Small intestine (tissue), 7 donors: Measurements from ENCODE around the gene EVA1B. TPM values are rescaled to one million over a fixed set of nuclear protein-coding genes. Genes with fewer than 3 reads are reported as not detected.

Source experiments
- DNase-seq, 2 donors: peaks; one replicate each; pipeline versions ENCODE4 v3.0.0 to v3.0.0-alpha.2; 2013
- FAIRE-seq: peaks from 2 replicates; lab custom pipeline; 2012; peaks lifted over from hg19 to GRCh38; lab: Jason Lieb, UNC
- H3K27ac ChIP-seq, 3 donors: one replicate each; pipeline ENCODE4 v1.5.1; 2013; ENCODE audit warnings: low read length in 2 of 3, mild to moderate bottlenecking in 2 of 3, control low read depth in 1 of 3, inconsistent platforms in 1 of 3, low read depth in 1 of 3, moderate library complexity in 1 of 3
- H3K27me3 ChIP-seq, 3 donors: one replicate each; pipeline ENCODE4 v1.6.1; 2013; ENCODE audit warnings: low read length in 3 of 3, inconsistent platforms in 1 of 3; ENCODE audit not compliant: control insufficient read depth in 3 of 3, insufficient read depth in 3 of 3
- H3K36me3 ChIP-seq, 3 donors: one replicate each; pipeline ENCODE4 v1.6.1; 2013; ENCODE audit warnings: low read length in 3 of 3, inconsistent platforms in 1 of 3, low read depth in 1 of 3, mild to moderate bottlenecking in 1 of 3, moderate library complexity in 1 of 3; ENCODE audit not compliant: control insufficient read depth in 3 of 3, insufficient read depth in 2 of 3
- H3K4me1 ChIP-seq, 3 donors: one replicate each; pipeline ENCODE4 v1.6.1; 2013; ENCODE audit warnings: low read length in 2 of 3, inconsistent platforms in 1 of 3, low read depth in 1 of 3, mild to moderate bottlenecking in 1 of 3, moderate library complexity in 1 of 3; ENCODE audit not compliant: control insufficient read depth in 3 of 3, insufficient read depth in 2 of 3
- H3K4me3 ChIP-seq, 3 donors: one replicate each; pipeline ENCODE4 v1.5.1; 2013; ENCODE audit warnings: low read length in 3 of 3, control low read depth in 1 of 3, inconsistent platforms in 1 of 3, low read depth in 1 of 3, mild to moderate bottlenecking in 1 of 3, moderate library complexity in 1 of 3
- H3K9me3 ChIP-seq, 2 donors: one replicate each; pipeline ENCODE4 v1.6.1; 2013; ENCODE audit warnings: low read depth in 1 of 2, low read length in 1 of 2; ENCODE audit not compliant: control insufficient read depth in 2 of 2, insufficient read depth in 1 of 2
- WGBS, 3 donors: extraction: QIAGEN DNeasy Blood & Tissue Kit; methylation state at CpG; one replicate each; pipeline ENCODE4 v1.1.7; 2013; 5-methylcytosine and 5-hydroxymethylcytosine counted together
- polyA plus RNA-seq, 4 donors: library from polyadenylated mRNA; stranded (reverse) in 3 of 4; unstranded in 1 of 4; fragments of 200-250 nt in 3 of 4; fragments of 120-200 nt in 1 of 4; gene quantifications; one replicate each; pipeline versions ENCODE4 v1.2.1 to v1.2.3, GENCODE V29; 2013
- donor health status: healthy with polysubstance abuse.
- donor health status: control.
- donor health status: control.
- donor health status: Bipolar disorder and iron deficiency.
- donor health status: healthy.

The EVA1B gene
- polyA plus RNA-seq, 4 donors: 2.5 to 26.1 (median 18.4) TPM

- DNase-seq (no peak), FAIRE-seq (no peak)
- Histone ChIP-seq H3K4me3 (no peak overlapping the region), H3K27me3 (no peaks in the 10 kb centered on the region), H3K9me3 (no peaks in the 10 kb centered on the region), H3K27ac (no peak overlapping the region), H3K4me1 (peaks cover 0 to 7% (median 0%) of the 10 kb centered on the region in 3 donors), H3K36me3 (peaks cover 0 to 34% (median 2%) of the 10 kb centered on the region in 3 donors)
- WGBS, 3 donors: 95 to 98% (median 97%) methylated on average over 6 of the region's 6 CpGs
Measured at GRCh38 chr1:36276688-36277087, 46.8 kb downstream of the EVA1B start.

GRCh38 chr1:36274201-36274600 is 49.2 kb downstream of the EVA1B start:
- Histone ChIP-seq H3K9me3 (no peaks in the 10 kb centered on the region), H3K4me1 (peaks cover 0 to 7% (median 0%) of the 10 kb centered on the region in 3 donors), H3K27me3 (no peaks in the 10 kb centered on the region), H3K36me3 (peaks cover 2 to 42% (median 4%) of the 10 kb centered on the region in 3 donors), H3K27ac (no peak overlapping the region), H3K4me3 (no peak overlapping the region)
- no peak for FAIRE-seq
- DNase-seq: no peak
- WGBS, 3 donors: 95 to 100% (median 100%) methylated on average over 1 of the region's 1 CpG

DNA sequence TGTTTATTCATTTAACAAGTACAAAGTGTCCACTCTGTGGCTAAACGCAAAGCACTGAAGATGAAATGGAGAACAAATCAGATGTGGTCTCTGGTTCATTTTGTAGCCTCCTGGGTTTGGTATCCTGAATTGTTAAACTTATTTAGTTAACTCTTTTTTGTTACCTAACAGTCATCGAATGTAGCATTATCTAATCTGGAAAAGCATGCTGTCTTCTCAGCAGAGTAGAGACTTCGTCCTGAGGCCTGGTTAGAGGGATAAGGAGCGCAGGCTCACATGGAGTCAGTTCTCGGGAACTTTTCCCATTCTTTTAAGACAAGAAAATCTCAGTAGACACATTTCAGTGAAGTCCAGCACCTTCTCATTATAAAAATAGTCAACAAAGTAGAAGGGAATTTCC is 50.4 kb downstream of the EVA1B start:
- no peaks in the 10 kb centered on the region for H3K9me3 ChIP-seq
- H3K4me1 ChIP-seq: peaks cover 0 to 7% (median 0%) of the 10 kb centered on the region in 3 donors
- no peaks in the 10 kb centered on the region for H3K27me3 ChIP-seq
- WGBS, 3 donors: 87 to 90% (median 88%) methylated on average over 5 of the region's 5 CpGs
- FAIRE-seq (no peak), DNase-seq (peak in 1 of 2 donors; percentile 32)
- no peak overlapping the region for H3K4me3 ChIP-seq
- peaks cover 2 to 43% (median 4%) of the 10 kb centered on the region in 3 donors for H3K36me3 ChIP-seq
- peak overlapping the region in 1 of 3 donors; percentile 25 for H3K27ac ChIP-seq

Other genes with a start within 250 kb of the EVA1B start
- under 1 TPM in 2 of 4 donors, not detected in 2; 0.18 to 0.44 TPM for gene TEKT2, start 239.6 kb downstream of the EVA1B start, polyA plus RNA-seq
- gene ADPRS, start 234.8 kb downstream of the EVA1B start, polyA plus RNA-seq: 10 to 100 TPM; 24.2 to 38.4 (median 33.4) TPM
- 1 to 10 TPM in 1 of 4 donors, under 1 TPM in 2, not detected in 1; 0.27 to 1.3 (median 0.32) TPM for gene COL8A2, start 198.4 kb downstream of the EVA1B start, polyA plus RNA-seq
- gene TRAPPC3, start 174.2 kb downstream of the EVA1B start, polyA plus RNA-seq: 10 to 100 TPM; 61.8 to 90.5 (median 71.6) TPM
- 10 to 100 TPM; 27.1 to 58.6 (median 42.6) TPM for gene MAP7D1, start 167.5 kb downstream of the EVA1B start, polyA plus RNA-seq
- 10 to 100 TPM; 25.9 to 93.7 (median 35.0) TPM for gene THRAP3, start 99.2 kb downstream of the EVA1B start, polyA plus RNA-seq
- gene SH3D21, start 17.3 kb downstream of the EVA1B start, polyA plus RNA-seq: 10 to 100 TPM in 3 of 4 donors, 1 to 10 TPM in 1; 4.0 to 26.2 (median 23.9) TPM
- gene STK40, start 62.3 kb upstream of the EVA1B start, polyA plus RNA-seq: 10 to 100 TPM; 12.7 to 41.0 (median 25.3) TPM
- 10 to 100 TPM; 24.9 to 55.5 (median 50.0) TPM for gene LSM10, start 74.3 kb upstream of the EVA1B start, polyA plus RNA-seq
- gene OSCP1, start 126.8 kb upstream of the EVA1B start, polyA plus RNA-seq: 1 to 10 TPM in 3 of 4 donors, under 1 TPM in 1; 0.89 to 6.1 (median 2.8) TPM
- gene MRPS15, start 140.7 kb upstream of the EVA1B start, polyA plus RNA-seq: 100 to 1,000 TPM in 3 of 4 donors, 10 to 100 TPM in 1; 68.2 to 122 (median 109) TPM
- gene CSF3R, start 159.3 kb upstream of the EVA1B start, polyA plus RNA-seq: 10 to 100 TPM in 1 of 4 donors, 1 to 10 TPM in 3; 1.4 to 15.8 (median 3.8) TPM